NB4 (cell line): ENCODE data around the gene LEPROT.

ENCODE experiments used
- CTCF ChIP-seq: IDR thresholded peaks from one replicate; pipeline ENCODE4 v1.5.1; 2012; ENCODE audit warnings: low read depth, low read length
- MAX ChIP-seq: IDR thresholded peaks from 2 replicates; pipeline ENCODE4 v1.6.1; 2011; ENCODE audit warnings: low read depth, low read length
- MYC ChIP-seq: IDR thresholded peaks from 2 replicates; pipeline ENCODE4 v1.6.1; 2011; ENCODE audit warnings: low read depth, low read length
- POLR2A ChIP-seq: IDR thresholded peaks from 2 replicates; pipeline ENCODE4 v1.6.1; 2011; ENCODE audit warnings: mild to moderate bottlenecking; ENCODE audit not compliant: insufficient read length; ENCODE audit errors: extremely low read depth

- TF ChIP-seq CTCF: no peak
- TF ChIP-seq POLR2A: no peak
- TF ChIP-seq MAX: no peak
- no peak for TF ChIP-seq MYC
Measured at GRCh38 chr1:65393347-65393746, 27.1 kb upstream of the LEPROT start.
